ENCODE results near the gene TICRR.

- TF ChIP-seq HDGF (IDR thresholded peaks at IDR 0.05; ENCODE audit: borderline replicate concordance) (no peak), SP1 (IDR thresholded peaks at IDR 0.05) (no peak), L3MBTL2 (conservative IDR thresholded peaks at IDR 0.05) (no peak), ELF4 (IDR thresholded peaks at IDR 0.05) (no peak), PKNOX1 (IDR thresholded peaks at IDR 0.05) (no peak), CTBP1 (IDR thresholded peaks at IDR 0.05; ENCODE audit: borderline replicate concordance) (no peak), FOXA1 (IDR thresholded peaks at IDR 0.05) (no peak), BHLHE40 (IDR thresholded peaks at IDR 0.05; ENCODE audit: borderline replicate concordance) (no peak), SUZ12 (IDR thresholded peaks at IDR 0.05) (no peak), FOXM1 (IDR thresholded peaks at IDR 0.05; ENCODE audit: borderline replicate concordance) (no peak), TARDBP (IDR thresholded peaks at IDR 0.05) (no peak), FOXK2 (IDR thresholded peaks at IDR 0.05) (no peak), ZNF384 (IDR thresholded peaks at IDR 0.05) (no peak)
Measured at GRCh38 chr15:89577776-89578115, 2.5 kb downstream of the TICRR start.
